Measurements from ENCODE around the gene PRR35.

- TF ChIP-seq, protein P1, sequence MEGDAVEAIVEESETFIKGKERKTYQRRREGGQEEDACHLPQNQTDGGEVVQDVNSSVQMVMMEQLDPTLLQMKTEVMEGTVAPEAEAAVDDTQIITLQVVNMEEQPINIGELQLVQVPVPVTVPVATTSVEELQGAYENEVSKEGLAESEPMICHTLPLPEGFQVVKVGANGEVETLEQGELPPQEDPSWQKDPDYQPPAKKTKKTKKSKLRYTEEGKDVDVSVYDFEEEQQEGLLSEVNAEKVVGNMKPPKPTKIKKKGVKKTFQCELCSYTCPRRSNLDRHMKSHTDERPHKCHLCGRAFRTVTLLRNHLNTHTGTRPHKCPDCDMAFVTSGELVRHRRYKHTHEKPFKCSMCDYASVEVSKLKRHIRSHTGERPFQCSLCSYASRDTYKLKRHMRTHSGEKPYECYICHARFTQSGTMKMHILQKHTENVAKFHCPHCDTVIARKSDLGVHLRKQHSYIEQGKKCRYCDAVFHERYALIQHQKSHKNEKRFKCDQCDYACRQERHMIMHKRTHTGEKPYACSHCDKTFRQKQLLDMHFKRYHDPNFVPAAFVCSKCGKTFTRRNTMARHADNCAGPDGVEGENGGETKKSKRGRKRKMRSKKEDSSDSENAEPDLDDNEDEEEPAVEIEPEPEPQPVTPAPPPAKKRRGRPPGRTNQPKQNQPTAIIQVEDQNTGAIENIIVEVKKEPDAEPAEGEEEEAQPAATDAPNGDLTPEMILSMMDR (optimal IDR thresholded peaks at IDR 0.05 in 1 of 3, IDR thresholded peaks at IDR 0.05 in 1 of 3, conservative IDR thresholded peaks at IDR 0.05 in 1 of 3; ENCODE audit: extremely low read depth in 1 of 3, insufficient read depth in 2 of 3, low read length in 3 of 3), result no peak
- TF ChIP-seq EZH2 (IDR thresholded peaks at IDR 0.05; ENCODE audit: low read length), result no peak
Observed at GRCh38 chr16:563072-563644, 3.0 kb downstream of the PRR35 start.

Measured in keratinocyte (primary cell).